Activated T-cell treated with anti-CD3 and anti-CD28 coated beads, Interleukin-2, amount 50 U/mL, for 48 hours (primary cell): Measurements from ENCODE around the gene CAMSAP2.
A peak's percentile ranks its signal among the peaks of the same experiment; 100 is the strongest.
"Not testable (repeated sequence)": the region's sequence is repeated elsewhere in the genome, so short reads cannot be mapped to it uniquely, and the experiment has no call there.

ENCODE experiments used
- DNase-seq, 2 experiments: peaks; one replicate each; pipeline ENCODE4 v3.0.0-alpha.2; 2020

Gene CAMSAP2

DNA sequence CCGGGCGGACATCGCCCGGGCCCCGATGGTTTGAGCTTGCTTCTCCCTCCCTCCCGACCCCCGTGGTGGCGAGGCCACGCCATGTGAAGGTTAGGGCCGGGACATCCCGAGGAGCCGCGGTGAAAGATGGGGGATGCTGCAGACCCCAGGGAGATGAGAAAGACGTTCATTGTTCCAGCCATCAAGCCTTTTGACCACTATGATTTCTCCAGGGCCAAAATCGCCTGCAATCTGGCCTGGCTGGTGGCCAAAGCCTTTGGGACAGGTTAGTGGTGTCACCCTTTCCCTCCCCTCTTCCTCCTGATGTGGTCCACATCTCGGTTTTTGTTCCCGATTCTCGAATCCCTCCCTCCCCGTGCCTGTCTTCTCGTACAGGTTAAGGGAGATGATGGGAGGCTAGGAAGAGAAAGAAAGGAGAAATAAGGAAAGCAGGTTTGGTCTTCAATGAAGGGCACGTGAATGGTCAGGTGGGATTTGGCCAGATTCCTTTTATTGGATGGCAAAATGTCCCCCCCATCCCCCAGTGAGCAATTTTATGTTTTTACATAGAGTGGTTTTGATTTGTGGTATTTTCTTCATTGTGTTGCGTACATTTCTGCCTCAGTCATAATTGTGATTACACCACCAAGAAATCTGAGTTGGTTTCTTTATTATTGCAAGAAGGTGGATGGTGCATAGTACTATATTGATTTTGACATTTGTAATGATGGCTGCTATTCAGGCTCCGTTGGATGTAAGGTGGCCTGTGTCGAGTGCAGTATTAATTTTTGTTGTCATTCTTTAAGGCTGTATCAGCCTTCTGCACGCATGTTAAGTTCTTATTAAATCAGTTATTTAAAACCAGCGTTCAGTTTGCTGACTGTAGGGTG, 1.2 kb downstream of the CAMSAP2 start:
- no peak for DNase-seq

DNA sequence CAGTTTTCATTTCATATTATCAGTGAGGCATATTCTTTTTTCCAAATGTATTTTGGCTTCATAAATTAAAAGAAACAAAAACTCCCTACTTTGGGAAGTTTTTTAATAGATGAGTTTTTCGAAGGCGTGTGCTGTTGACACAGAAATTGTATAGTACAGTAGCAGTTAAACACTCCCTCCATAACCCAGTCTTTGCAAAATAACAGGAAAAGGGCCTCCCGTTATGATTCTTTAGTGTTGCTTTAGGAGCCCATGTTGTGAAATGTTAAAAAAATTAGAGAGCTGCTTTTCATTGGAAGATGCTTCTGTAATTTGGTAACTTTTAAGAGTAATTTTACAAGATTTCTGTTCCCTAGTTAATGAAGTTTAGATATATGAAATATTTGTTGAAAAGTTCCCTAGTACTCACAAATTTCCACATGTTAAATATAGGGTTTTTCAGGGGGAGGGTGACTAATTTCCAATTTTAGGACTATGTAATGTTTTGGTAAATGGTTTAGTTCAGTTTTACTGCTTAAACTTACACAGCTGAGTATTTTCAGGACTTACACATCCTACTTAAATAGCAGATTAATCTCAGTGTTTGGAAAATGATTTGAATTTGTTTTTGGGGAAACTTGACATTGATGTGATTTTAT, 2.0 kb downstream of the CAMSAP2 start:
- no peak for DNase-seq

DNA sequence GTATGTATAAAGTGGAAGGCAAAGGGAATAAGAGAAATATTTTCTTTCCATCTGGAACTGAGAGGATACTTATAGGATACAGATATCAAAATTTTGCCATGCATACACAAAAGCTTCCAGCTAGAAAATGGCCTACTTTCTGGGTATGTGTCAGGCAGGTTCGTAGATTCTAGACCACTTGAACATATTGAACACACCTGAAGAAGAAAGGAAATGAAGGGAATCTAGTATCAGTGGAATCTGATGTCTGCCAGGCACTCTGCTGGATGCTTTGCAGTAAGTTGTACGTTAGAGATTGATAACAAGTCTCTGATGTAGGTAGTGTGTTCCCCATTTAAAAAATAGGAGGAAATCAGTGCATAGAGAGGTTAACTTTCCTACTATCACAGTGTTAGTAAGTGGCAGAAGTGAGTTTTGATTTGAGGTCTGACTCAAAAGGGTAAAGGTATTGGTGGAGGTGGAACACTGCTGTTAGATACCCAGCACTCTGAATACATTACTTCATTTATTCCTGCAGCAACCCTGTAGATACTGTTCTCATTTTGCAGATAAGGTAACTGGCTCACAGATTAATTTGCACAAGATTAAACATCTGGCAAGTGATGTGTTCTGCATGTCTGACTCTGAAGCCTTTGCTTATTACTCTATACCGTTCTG, 3.0 kb downstream of the CAMSAP2 start:
- no peak for DNase-seq

DNA sequence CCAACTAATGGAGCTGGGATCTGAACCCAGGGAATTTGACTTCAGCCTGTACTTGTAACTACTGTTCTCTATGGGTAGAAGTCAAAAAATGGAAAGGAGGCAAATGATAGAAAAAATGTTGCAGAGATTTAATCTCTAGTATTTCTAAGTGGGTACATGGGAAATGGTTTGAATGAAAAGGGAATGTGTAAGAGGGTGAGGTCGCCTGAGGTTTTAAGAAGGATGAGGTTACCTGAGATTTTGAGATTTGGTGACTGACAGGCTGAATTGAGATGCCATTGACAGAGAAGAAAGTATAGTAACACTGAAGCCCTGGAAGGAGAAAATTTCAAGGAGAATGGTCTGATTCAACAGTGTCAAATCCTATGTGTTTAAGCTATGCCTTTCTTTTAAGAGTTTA, 5.5 kb downstream of the CAMSAP2 start:
- DNase-seq: no peak

- DNase-seq: no peak
Measured at GRCh38 chr1:200749090-200749489, 10.4 kb downstream of the CAMSAP2 start.

DNA sequence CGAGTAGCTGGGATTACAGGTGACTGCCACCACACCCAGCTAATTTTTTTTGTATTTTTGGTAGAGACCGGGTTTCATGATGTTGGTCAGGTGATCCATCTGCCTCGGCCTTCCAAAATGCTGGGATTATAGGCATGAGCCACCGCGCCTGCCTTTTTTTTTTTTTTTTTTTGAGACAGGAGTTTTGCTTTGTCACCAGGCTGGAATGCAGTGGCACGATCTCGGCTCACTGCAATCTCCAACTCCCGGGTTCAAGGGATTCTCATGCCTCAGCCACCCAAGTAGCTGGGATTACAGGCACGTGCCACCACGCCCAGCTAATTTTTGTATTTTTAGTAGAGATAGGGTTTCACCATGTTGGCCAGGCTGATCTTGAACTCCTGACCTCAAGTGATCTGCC, 12.1 kb downstream of the CAMSAP2 start:
- DNase-seq: not testable (repeated sequence)

DNA sequence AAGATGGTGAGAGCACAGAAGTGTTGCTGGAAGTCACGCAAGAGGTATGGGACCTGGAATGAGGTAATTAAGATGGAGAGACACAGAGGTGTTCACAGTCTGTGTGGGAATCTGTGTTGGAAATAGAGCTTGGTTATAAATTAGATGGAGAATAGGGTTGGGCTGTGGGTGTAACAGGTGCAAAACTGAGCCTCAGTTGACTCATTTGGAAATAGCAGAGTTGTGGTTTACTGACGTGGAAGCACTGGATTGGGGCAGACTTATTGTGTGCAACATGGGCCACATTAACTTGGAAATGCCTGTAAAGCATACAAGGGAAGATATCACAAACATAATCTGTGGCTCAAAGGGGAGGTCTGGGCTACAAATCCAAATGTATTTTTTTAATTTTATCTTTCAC, 13.0 kb downstream of the CAMSAP2 start:
- DNase-seq: peak in 1 of 2 experiments; percentile 30

GRCh38 chr1:200753650-200754198, 15.0 kb downstream of the CAMSAP2 start:
- DNase-seq: no peak

DNA sequence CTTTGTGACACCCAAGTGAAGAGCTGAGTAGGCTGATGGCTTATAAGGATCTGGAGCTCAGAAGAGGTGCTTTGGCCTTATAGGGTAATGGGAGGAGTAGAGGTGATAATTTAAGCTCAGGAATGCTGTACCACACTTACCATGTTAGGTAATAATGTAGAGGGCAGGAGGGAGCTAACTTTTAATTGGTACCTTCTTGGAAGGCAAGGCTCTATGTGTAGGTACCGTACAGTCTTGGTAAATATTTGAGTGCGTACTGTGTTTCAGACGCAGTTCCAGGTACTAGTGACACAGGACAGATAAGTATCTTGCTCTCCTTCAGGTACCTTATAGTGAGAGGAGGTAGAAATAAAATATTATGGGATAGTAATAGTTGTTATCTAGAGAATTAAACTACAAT, 16.8 kb downstream of the CAMSAP2 start:
- DNase-seq: no peak

GRCh38 chr1:200762089-200762488, 23.4 kb downstream of the CAMSAP2 start:
- DNase-seq: no peak

DNA sequence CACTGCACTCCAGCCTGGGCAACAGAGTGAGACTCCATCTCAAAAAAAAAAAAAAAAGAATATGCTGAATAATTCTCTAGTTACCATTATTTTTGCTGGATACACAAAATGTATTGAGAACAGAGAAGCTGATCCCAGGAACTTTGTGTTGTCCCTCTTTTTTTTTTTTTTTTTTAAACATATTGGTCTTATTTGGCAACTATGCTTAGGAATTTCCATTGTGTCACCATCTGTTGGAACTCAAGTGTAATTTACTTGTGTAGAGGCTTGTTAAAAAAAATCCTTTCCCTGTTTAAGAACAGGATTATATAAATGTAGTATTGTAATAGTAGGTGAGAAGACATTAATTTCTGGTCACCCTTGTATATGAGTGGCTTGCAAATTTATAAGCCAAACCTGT, 28.6 kb downstream of the CAMSAP2 start:
- DNase-seq: no peak

GRCh38 chr1:200771625-200772555, 33.2 kb downstream of the CAMSAP2 start:
- DNase-seq: no peak

- no peak for DNase-seq
Measured at GRCh38 chr1:200774311-200774710, 35.6 kb downstream of the CAMSAP2 start.

DNA sequence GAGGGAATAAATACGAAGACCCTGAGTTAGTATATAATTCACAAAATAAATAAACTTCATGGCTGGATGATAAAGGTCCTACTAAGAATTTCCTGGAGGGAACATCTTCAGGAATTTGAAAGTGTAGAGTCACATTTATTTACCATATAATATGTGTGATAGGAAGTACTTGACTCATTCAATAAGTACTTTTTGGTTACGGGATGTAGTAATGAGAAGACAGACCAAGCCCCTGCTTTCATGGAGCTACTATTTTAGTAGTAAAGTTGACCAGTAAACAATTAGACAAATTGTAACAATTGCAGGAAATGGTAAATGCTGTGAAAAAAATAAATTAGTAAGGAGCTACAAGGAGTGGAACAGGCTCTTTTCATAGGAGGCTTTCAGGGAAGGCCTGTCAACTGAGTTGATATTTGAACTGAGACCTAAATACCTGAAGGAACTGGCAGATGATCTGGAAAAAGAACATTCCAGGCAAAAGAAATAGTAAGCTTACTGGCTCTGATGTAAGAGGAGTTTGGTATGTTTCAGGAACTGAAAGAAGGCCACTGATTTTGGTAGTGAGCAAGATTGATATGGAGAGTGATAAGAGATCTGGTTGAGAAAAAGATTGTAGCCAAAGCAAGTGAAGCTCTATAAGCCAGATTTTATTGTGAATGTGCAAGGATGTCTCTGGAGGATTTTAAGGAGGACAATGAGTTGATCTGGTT, 36.2 kb downstream of the CAMSAP2 start:
- DNase-seq: no peak

DNA sequence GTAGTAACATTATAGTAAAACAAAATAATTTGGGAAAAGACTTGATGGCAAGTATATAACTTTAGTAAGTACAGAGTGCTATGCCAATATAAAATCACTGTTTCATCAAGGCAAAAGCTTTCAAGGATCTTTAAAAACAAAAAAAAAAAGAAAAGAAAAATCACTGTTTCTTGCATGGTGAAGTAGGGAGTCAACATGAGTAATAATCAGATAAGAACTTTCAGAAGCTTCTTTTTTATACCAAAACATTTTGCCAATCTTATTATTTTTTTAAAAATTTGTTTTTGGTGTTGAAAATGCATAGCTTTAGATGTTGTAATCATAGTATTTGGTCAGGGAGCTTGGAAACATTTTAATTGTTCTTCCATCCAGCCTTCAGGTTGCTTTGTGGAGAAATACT, 37.2 kb downstream of the CAMSAP2 start:
- DNase-seq: no peak

GRCh38 chr1:200776949-200777348, 38.3 kb downstream of the CAMSAP2 start:
- DNase-seq: no peak

DNA sequence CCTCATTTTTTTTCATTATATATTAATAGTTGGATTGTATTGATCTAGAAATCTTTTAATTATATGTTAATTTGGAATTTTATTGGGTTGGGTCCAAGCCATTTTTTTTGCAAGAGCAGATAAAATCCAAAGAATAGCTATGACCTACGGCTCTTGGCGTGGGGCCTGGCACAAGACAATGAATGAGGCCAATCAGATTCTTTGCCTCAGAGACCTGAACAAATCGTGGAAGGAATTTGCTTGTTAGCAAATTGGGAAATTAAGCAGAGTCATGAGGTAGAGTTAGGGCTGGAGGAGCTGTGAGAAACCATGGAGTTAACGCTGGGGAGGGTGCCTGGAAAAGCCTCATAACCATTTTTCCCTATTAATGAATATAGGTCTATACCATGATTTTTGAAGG, 40.1 kb downstream of the CAMSAP2 start:
- no peak for DNase-seq

DNA sequence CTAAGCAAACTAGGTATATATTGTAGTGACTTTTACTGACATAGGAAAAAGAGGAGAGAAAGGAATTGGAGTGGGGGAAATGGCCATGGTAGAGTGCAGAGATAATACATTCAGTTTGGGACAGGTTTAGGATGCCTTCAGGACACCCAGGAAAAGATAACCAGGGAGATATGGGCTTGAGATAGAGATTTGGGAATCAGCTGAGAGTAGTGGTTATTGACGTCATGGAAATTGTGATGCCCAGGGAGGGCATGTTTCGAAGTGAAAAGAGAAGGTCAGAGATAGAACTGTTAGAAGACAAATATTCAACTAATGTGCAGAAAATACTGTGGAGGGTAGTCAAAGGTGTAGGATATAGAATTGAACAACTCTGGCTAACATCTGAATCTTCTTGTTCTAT, 40.6 kb downstream of the CAMSAP2 start:
- DNase-seq: no peak

- DNase-seq: no peak
Measured at GRCh38 chr1:200780545-200781369, 42.1 kb downstream of the CAMSAP2 start.

- DNase-seq: no peak
Measured at GRCh38 chr1:200783926-200784325, 45.2 kb downstream of the CAMSAP2 start.

DNA sequence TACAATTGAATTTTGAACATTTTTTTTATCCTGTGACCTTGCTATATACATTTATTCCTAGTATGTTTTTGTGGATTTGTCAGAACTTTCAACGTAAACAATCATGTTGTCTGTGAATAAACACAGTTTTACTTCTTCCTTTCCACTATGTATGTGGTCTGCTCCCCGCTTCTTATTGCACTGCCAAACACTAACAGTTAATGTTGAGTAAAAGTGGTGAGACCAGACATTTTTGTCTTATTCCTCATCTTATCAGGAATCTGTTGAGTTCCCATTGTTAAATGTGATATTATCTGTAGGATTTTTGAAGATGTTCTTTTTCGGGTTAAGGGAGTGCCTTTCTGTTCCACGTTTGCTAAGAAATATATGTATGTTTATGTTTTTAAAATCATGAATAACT, 45.9 kb downstream of the CAMSAP2 start:
- no peak for DNase-seq
